Ovary (tissue), 9 donors: Measurements from ENCODE around the gene EZR. TPM values are rescaled to one million over a fixed set of nuclear protein-coding genes. Genes with fewer than 3 reads are reported as not detected.
A peak's percentile ranks its signal among the peaks of the same experiment; 100 is the strongest.

ENCODE experiments used
- DNase-seq, 5 donors: peaks; one replicate each; pipeline ENCODE4 v3.0.0-alpha.2; 2019 to 2020
- H3K27ac ChIP-seq, 2 donors: fragments of 200-600 bp; one replicate each; pipeline versions ENCODE4 v1.5.1 to v1.8.0; 2019 to 2022
- H3K27me3 ChIP-seq: fragments of 200-600 bp; one replicate; pipeline ENCODE4 v1.8.0; 2022
- H3K36me3 ChIP-seq: fragments of 200-600 bp; sonication (generic); one replicate; pipeline ENCODE4 v1.5.1; 2019
- H3K4me1 ChIP-seq: one replicate; pipeline ENCODE4 v1.8.1; 2013; ENCODE audit warnings: mild to moderate bottlenecking, moderate library complexity; ENCODE audit not compliant: insufficient read depth
- H3K4me3 ChIP-seq: fragments of 200-600 bp; sonication (generic); one replicate; pipeline ENCODE4 v1.5.1; 2017
- H3K9me3 ChIP-seq, 2 donors: fragments of 200-600 bp in 1 of 2; sonication (generic) in 1 of 2; one replicate each; pipeline versions ENCODE4 v1.5.1 to v1.8.1; 2013 to 2019; ENCODE audit warnings: mild to moderate bottlenecking in 1 of 2, moderate library complexity in 1 of 2
- EP300 ChIP-seq: sonication (generic); formaldehyde crosslinking; IDR thresholded peaks from one replicate; pipeline ENCODE4 v1.6.1; 2017; ENCODE audit warnings: antibody characterized with exemption
- POLR2A ChIP-seq: fragments of 450-650 bp; IDR thresholded peaks from one replicate; pipeline ENCODE4 v1.6.1; 2017; ENCODE audit warnings: antibody characterized with exemption, mild to moderate bottlenecking, moderate library complexity
- WGBS, 3 donors: extraction: QIAGEN DNeasy Blood & Tissue Kit in 1 of 3; methylation state at CpG; one replicate each; pipeline versions ENCODE4 v1.1.5 to v1.1.7; 2013 to 2017; 5-methylcytosine and 5-hydroxymethylcytosine counted together
- intact Hi-C, 4 donors: fragments of 100-400 bp; cut with DNase I; formaldehyde crosslinking; loops; one replicate each; pipeline versions ENCODE4 v1.11.0 to v1.15.1; 2022 to 2023
- polyA plus RNA-seq, 2 donors: library from polyadenylated mRNA; stranded (reverse); fragments of 200-250 nt in 1 of 2; fragments of 350-450 nt in 1 of 2; fragmentation: Illumina TruSeq in 1 of 2; extraction: RNeasy Lipid Tissue Mini Kit (QIAGEN cat#74804) in 1 of 2; gene quantifications; one replicate each; pipeline ENCODE4 v1.2.3, GENCODE V29; 2013 to 2014
- total RNA-seq, 7 donors: library from RNA; depleted of rRNA in 2 of 7; stranded (reverse); fragments of >200 nt in 2 of 7; fragmentation: NEBNext Ultra II Directional in 3 of 7; extraction: Animal tissue kit (Norgen Biotek cat#: 25700) in 3 of 7; gene quantifications; one replicate each; pipeline versions ENCODE4 v1.1.0 to v1.2.4, GENCODE V29; 2016 to 2023
- TF ChIP-seq, protein P1 (sequence below), 3 donors: fragments of 450-650 bp in 2 of 3; fragments of 200-600 bp in 1 of 3; IDR thresholded peaks; one replicate each; pipeline versions ENCODE4 v1.5.1 to v1.8.0; 2016 to 2022; ENCODE audit warnings: antibody characterized with exemption in 3 of 3, mild to moderate bottlenecking in 1 of 3
- donor health status: DM: no; HTN: no; CAD: no; lungs with moderate emphysema.
- donor health status: DM: no; HTN: no; CAD: no.
- donor health status: Bipolar disorder and iron deficiency.
- donor health status: DM: yes; HTN: yes; CAD: no.
- donor health status: DM: no; HTN: no; CAD: no.
- donor health status: DM: yes; HTN: yes; CAD: no.

EZR gene
- total and polyA plus RNA-seq, 9 donors, result 39.0 to 214 (median 85.6) TPM

DNA sequence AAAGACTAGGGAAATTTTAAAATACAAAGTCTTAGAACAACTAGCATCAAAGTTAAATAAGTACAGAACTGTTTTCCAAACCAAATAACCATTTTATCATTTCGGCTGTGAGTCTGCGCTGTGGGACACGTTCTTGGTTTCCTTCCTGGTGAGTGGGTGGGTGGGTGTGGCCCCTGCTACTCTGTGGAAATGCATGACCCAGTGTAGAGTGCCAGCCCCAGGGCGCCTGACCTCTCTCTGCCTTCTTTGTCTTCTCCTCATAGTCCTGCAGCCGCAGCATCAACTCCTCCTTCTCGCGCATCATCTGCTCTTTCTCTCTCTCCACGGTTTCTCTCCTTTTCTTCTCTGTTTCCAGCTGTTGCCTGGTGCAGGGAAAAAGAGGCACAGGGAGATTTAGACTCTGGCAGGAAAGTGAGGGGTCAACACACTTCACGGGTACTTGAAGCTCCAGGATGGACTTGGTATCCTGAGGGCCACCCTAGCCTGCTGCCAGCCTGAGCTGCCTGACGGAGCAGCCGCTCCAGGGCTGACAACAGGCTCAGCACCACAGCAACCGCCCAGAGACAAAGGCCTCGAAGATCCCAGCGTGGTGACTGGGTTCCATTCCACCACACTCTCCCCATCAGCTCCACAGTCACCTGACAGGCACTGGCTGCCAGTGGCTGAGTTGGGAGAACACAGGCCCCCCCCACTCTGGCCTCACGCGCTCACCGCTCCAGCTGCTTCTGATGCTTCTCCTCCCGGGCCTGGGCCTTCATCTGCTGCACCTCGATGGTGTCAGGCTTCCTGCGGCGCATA, 48.4 kb downstream of the EZR start:
- Histone ChIP-seq H3K27ac (no peak overlapping the region), H3K4me3 (no peak overlapping the region), H3K36me3 (no peaks in the 10 kb centered on the region), H3K9me3 (no peaks in the 10 kb centered on the region), H3K4me1 (peaks cover 3% of the 10 kb centered on the region), H3K27me3 (no peaks in the 10 kb centered on the region)
- whole genome bisulfite sequencing, 3 donors, result 75 to 83% (median 81%) methylated on average over 21 of the region's 21 CpGs
- intact Hi-C loops, result no loop called here
- DNase-seq, result no peak
- TF ChIP-seq EP300, result no peak
- TF ChIP-seq, protein P1, sequence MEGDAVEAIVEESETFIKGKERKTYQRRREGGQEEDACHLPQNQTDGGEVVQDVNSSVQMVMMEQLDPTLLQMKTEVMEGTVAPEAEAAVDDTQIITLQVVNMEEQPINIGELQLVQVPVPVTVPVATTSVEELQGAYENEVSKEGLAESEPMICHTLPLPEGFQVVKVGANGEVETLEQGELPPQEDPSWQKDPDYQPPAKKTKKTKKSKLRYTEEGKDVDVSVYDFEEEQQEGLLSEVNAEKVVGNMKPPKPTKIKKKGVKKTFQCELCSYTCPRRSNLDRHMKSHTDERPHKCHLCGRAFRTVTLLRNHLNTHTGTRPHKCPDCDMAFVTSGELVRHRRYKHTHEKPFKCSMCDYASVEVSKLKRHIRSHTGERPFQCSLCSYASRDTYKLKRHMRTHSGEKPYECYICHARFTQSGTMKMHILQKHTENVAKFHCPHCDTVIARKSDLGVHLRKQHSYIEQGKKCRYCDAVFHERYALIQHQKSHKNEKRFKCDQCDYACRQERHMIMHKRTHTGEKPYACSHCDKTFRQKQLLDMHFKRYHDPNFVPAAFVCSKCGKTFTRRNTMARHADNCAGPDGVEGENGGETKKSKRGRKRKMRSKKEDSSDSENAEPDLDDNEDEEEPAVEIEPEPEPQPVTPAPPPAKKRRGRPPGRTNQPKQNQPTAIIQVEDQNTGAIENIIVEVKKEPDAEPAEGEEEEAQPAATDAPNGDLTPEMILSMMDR (IDR thresholded peaks at IDR 0.05), result no peak
- TF ChIP-seq POLR2A, result no peak

DNA sequence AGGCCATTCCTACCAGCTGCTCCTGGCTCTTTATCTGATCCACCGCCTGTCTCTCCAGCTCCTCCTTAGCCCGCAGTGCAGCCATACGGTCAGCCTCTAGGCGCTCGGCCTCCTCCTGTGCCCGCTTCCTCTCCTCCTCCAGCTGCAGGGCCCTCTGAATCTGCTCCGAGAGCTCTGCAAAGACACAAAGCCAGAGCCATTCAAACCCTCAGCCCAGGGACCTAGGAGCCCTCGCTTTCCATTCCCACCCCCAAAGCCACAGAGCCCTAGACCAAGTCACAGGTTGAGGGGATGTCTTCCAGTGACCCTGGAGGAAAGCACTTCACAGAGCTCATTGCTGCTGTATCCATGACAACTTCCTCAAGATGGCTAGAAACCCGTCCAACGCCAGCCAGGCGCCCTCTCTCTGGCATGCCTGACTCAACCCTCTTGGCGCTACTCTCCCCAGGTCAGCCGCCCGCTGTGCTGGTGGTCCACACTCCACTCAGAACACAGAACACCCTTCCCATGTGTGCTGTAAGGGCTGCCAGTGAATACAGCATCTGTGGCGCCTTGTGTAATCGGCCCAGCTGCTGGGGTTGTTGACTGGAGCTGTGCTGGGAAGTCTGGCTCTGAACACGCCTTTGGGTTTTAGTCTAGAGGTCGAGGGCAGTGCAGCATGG, 49.3 kb downstream of the EZR start:
- WGBS, 3 donors, result 88 to 91% (median 90%) methylated on average over 18 of the region's 18 CpGs
- Histone ChIP-seq H3K4me1 (peaks cover 3% of the 10 kb centered on the region), H3K27me3 (no peaks in the 10 kb centered on the region), H3K9me3 (no peaks in the 10 kb centered on the region), H3K27ac (no peak overlapping the region), H3K4me3 (no peak overlapping the region), H3K36me3 (no peaks in the 10 kb centered on the region)
- DNase-seq, result peak in 1 of 5 donors; percentile 21
- no peak for TF ChIP-seq EP300
- TF ChIP-seq POLR2A, result no peak
- TF ChIP-seq, protein P1 (IDR thresholded peaks at IDR 0.05), result no peak
- intact Hi-C loops, result no loop called here

DNA sequence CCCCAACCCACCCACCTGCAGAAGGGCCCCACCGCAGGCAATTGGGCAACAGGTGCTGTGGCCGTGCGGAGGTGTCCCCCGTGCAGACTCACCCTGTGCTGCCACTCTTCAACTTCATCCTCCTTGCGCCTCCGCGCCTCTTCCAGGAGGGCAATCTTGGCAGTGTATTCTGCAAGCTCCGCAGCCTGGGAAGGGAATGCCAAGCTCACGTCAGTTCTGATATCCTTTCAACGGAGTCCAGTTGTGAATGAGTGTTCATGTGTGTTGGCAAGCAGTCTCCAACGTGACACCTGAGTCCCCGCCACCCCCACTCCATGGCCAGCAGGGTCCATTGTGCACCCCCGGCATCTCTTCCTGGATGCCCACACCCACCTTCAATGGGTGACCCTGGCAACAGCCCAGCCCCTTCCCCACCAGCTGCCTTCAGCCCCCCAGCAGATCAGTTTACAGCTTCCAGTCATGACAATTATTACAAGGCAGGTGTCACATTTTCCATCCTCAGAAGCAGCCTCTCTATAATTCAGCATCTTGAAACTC, 49.9 kb downstream of the EZR start:
- Histone ChIP-seq H3K4me3 (no peak overlapping the region), H3K27ac (no peak overlapping the region), H3K9me3 (no peaks in the 10 kb centered on the region), H3K36me3 (no peaks in the 10 kb centered on the region), H3K4me1 (peaks cover 3% of the 10 kb centered on the region), H3K27me3 (no peaks in the 10 kb centered on the region)
- 89 to 92% (median 90%) methylated on average over 13 of the region's 13 CpGs for WGBS, 3 donors
- no peak for TF ChIP-seq POLR2A
- no peak for TF ChIP-seq EP300
- TF ChIP-seq, protein P1 (IDR thresholded peaks at IDR 0.05), result no peak
- intact Hi-C loops, result no loop called here
- peak in 1 of 5 donors; percentile 26 for DNase-seq

DNA sequence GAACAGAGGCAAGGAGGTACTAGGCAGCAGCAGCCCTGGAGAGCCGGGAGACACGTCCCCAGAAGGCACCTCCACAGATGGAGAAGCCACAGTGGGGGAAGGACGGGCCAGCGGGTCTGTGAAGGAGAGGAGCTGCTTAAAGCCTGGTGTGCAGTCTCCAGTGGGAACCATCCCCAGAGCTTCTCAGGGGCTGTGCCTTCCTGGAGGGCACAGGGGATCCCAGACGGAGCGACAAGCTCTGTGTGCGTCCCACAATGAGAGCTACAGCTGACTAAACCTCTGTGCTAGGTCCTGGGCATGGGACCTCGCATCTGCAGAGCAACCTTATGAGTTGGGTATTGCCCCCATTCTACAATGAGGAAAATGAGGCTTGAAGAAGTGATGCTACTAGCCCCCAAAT, 50.7 kb downstream of the EZR start:
- no peak for TF ChIP-seq POLR2A
- WGBS, 3 donors, result 92 to 95% (median 92%) methylated on average over 8 of the region's 8 CpGs

DNA sequence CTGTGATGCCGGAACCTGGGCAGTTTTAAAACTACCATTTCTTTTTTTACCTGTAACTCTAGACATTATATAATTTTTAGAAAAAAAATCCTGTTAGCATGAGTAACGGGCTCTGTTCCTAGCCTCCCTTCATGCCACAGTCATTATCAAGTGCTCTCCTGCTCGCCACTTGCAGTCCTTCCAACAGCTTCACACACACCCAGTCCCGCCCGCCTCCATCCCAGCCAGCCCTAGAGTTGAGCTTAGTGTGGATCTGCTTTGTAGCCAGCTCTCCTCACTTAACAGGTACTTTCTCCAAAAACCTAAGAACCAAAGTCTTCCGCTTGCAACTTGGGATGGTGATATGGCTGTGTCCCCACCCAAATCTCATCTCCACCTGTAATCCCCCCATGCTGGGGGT, 51.5 kb downstream of the EZR start:
- intact Hi-C loops, result no loop called here
- Histone ChIP-seq H3K4me1 (no peaks in the 10 kb centered on the region), H3K4me3 (no peak overlapping the region), H3K9me3 (no peaks in the 10 kb centered on the region), H3K27ac (no peak overlapping the region), H3K27me3 (no peaks in the 10 kb centered on the region), H3K36me3 (no peaks in the 10 kb centered on the region)
- no peak for DNase-seq
- TF ChIP-seq POLR2A (no peak), EP300 (no peak)
- TF ChIP-seq, protein P1 (IDR thresholded peaks at IDR 0.05), result no peak
- 94 to 96% (median 94%) methylated on average over 6 of the region's 6 CpGs for WGBS, 3 donors

More for the DNA sequence above, 50.7 kb downstream of the EZR start:
- Histone ChIP-seq H3K4me3 (no peak overlapping the region), H3K27me3 (no peaks in the 10 kb centered on the region), H3K36me3 (no peaks in the 10 kb centered on the region), H3K9me3 (no peaks in the 10 kb centered on the region), H3K4me1 (no peaks in the 10 kb centered on the region), H3K27ac (no peak overlapping the region)
- DNase-seq, result no peak
- intact Hi-C loops, result no loop called here
